Epithelial cell of proximal tubule (primary cell): ENCODE results near the gene MN1. TPM values are rescaled to one million over a fixed set of nuclear protein-coding genes. Genes with fewer than 3 reads are reported as not detected.

Experiments used
- DNase-seq: peaks from one replicate; pipeline ENCODE4 v3.0.0-alpha.2; 2011; ENCODE audit warnings: low read depth
- H3K4me3 ChIP-seq: 2 replicates; pipeline ENCODE4 v1.5.1; 2011; ENCODE audit warnings: low read depth, mild to moderate bottlenecking, low read length
- total RNA-seq: library from RNA; depleted of rRNA; stranded (reverse); fragments of >200 nt; gene quantifications from 2 replicates; pipeline ENCODE4 v1.2.3, GENCODE V29; 2015
- TF ChIP-seq, protein P1 (sequence below): conservative IDR thresholded peaks from 2 replicates; pipeline ENCODE4 v1.5.1; 2012; ENCODE audit warnings: low read depth, mild to moderate bottlenecking, low read length

Gene MN1
- total RNA-seq, 1 donor from 2014 or later: 0.06 TPM

DNA sequence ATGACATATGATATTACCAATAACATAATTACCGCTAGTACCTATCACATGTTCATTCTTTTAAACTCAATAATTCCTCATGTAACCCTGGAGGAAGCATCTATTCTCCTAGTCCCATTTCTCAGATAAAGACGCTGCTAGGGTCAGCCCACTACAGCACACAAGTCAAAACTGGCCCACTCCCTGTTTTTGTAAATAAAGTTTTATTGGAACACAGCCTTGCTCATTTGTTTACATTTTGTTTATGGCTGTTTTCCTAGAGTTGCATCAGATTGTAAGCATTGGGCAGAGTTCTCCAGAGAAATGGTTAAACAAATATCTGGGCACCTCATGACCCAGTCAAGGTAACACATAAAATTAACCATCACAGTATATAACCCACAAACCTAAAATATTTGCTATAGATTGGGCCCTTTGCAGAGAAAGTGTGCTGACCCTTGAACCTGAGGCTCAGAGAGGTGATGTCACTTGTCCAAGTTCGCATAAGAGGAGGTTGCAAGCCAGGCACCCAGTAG is 36.8 kb downstream of the MN1 start:
- DNase-seq: no peak
- TF ChIP-seq, protein P1, sequence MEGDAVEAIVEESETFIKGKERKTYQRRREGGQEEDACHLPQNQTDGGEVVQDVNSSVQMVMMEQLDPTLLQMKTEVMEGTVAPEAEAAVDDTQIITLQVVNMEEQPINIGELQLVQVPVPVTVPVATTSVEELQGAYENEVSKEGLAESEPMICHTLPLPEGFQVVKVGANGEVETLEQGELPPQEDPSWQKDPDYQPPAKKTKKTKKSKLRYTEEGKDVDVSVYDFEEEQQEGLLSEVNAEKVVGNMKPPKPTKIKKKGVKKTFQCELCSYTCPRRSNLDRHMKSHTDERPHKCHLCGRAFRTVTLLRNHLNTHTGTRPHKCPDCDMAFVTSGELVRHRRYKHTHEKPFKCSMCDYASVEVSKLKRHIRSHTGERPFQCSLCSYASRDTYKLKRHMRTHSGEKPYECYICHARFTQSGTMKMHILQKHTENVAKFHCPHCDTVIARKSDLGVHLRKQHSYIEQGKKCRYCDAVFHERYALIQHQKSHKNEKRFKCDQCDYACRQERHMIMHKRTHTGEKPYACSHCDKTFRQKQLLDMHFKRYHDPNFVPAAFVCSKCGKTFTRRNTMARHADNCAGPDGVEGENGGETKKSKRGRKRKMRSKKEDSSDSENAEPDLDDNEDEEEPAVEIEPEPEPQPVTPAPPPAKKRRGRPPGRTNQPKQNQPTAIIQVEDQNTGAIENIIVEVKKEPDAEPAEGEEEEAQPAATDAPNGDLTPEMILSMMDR: no peak
- H3K4me3 ChIP-seq: no peak overlapping the region

DNA sequence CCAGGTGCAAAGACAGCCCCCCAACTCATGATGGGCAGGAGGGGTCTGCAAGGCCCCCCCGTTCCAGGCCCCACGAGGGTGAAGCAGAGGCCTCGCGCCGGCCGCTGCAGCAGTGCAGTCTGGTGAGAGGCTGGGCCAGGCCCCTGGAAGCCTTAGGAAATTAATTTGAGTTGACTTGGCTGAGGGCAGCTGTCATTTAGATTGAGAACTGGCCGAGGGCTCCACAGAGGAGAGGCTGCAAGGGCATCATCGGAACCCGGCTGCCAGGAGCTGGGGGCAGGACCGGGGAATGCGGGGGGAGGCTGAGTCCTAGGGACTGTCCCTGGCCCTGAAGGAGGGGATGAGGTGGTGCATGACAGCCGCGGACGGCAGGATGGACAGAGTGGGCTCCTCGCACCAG is 39.9 kb downstream of the MN1 start:
- TF ChIP-seq, protein P1: no peak
- no peak overlapping the region for H3K4me3 ChIP-seq
- DNase-seq: no peak

DNA sequence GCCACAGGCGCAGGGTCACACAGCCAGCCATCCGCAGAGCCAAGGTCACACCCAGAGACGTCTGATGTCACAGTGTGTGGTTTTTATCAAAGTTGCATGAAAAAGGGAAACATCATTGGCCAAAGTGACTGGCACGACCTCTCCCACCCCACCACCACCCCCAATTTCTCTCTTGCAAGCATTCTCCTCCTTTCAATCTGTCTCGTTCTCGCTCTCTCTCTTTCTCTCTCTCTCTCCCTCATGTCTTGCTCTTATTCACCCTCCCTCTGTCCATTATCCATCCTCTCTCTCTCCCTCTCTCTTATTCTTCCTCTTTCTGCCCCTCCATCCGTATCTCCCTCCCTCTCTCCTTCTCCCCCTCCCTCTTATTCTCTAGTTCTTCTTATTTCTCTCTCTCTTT is 40.6 kb downstream of the MN1 start:
- H3K4me3 ChIP-seq: no peak overlapping the region
- TF ChIP-seq, protein P1: no peak
- DNase-seq: no peak

DNA sequence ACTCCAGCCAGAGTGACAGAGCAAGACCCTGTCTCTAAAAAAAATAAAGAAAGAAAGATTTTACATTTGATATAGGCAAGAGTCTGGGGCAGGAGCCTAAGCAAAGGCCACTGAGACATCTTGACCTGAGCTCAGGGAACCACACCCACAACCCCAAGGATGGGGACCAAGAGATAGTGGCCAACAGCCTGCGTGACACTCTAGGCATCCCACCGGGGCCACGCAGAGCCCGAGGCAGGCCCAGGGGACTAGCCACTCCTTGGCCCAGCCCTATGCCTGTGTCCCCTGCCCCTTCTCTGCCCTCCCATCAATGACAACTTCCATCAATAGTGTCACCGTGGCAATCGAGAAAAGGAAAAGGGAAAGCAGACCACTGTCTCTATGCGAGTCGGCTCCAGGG is 41.1 kb downstream of the MN1 start:
- TF ChIP-seq, protein P1: no peak

DNA sequence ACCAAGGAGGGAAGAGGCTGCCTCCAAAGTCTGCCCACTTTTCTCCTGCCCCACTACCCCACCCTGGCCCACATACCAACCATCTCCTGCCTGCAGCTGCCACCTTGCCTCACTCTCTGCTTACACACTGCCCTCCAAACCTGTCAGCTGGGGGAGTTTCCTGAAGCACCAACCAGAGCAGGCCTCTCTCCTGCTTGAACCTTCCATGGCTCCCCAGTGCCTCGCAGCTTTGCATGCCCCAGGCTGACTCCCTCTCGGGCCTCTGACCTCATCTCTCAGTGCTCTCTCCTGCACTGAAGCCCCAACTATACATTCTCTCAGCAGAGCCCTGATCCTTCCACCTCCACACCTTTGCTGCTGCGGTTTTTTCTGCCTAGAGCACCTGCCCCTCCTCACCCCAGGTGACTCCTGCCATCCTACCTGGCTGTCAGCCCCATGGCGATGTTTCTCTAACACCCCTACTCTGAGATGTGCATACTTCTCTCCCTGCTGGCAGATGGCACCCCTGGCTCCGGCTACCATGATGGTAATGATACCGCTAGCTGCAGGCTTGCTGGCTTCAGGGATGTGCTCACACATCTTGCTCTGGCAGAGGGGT is 43.5 kb downstream of the MN1 start:
- DNase-seq: no peak
- TF ChIP-seq, protein P1: no peak
- H3K4me3 ChIP-seq: no peak overlapping the region

More for the DNA sequence above, 41.1 kb downstream of the MN1 start:
- H3K4me3 ChIP-seq: no peak overlapping the region
- no peak for DNase-seq

DNA sequence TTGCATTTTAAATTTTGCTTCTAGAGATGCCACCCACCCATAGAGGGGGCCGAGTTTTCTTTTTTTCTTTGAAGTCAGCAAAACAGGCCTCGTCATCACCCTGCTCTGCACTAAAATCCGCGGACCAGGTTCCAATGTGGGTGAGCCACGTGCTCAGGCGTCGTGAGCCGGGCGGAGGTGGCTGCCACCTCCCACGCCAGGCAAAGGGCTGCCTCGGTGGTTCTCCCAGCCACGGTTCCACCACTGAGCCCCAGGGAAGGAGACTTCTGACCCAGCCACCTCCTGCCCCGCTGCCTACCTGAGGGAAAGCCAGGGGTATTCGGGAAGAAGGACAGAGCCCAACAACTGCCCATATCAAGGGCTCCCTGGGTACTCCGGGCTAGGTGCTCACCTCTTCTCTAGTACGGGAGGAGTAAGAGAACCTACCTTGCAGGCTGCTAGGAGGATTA is 45.3 kb downstream of the MN1 start:
- no peak for DNase-seq

More for the DNA sequence above, 45.3 kb downstream of the MN1 start:
- no peak overlapping the region for H3K4me3 ChIP-seq
- TF ChIP-seq, protein P1: no peak
